GM19463 (cell line): Measurements from ENCODE around the gene TRAF4.
"Not testable (repeated sequence)": the region's sequence is repeated elsewhere in the genome, so short reads cannot be mapped to it uniquely, and the experiment has no call there.

Source experiments
- ATAC-seq: cut with Tn5 transposase; IDR thresholded peaks from one replicate; pipeline ENCODE4 v1.9.1; 2021; ENCODE audit warnings: mild to moderate bottlenecking, moderate library complexity; ENCODE audit not compliant: unreplicated experiment

Gene TRAF4

DNA sequence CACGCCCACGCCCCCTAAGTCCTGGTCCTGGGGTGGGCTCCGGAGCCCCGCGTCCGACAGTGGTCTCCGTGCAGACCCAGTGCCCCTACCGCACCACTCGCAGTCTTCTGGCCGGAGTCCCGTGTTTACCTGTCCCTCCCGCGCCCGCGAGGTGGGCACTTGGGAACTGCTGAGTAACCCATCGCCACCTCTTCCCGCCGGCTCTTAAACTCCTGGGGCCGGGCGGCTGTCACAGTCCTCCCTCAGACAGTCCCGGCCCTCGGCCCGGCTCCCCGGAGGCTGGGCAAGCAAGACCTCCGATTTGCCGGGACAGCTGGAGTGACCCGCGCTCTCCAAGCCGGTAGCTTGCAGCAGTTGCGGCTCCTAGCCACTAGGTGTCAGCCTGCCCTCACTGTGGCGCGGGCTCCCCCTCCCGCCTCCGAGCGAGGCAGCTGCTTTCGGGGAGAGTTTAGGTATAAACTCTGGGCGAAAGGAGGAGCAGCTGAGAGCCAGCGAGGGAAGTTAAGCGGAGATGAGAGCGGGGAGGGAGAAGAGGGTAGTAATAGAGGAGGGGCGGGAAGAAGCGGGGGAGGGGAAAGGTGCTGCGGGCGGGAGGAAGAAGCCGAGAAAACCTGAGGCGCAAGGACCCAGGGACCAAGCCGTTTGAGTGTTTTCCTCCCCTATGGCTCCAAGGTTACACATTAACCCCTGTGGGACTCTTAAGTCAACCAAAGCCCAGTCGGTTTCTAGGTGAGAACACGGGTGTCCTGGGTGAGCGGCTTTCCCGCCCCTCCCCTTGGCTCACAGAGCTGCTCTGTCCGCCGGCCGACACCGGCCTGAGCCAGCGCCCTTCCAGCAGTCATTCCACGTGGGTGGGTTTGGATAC is 17.0 kb upstream of the TRAF4 start:
- ATAC-seq: peak; percentile 35

DNA sequence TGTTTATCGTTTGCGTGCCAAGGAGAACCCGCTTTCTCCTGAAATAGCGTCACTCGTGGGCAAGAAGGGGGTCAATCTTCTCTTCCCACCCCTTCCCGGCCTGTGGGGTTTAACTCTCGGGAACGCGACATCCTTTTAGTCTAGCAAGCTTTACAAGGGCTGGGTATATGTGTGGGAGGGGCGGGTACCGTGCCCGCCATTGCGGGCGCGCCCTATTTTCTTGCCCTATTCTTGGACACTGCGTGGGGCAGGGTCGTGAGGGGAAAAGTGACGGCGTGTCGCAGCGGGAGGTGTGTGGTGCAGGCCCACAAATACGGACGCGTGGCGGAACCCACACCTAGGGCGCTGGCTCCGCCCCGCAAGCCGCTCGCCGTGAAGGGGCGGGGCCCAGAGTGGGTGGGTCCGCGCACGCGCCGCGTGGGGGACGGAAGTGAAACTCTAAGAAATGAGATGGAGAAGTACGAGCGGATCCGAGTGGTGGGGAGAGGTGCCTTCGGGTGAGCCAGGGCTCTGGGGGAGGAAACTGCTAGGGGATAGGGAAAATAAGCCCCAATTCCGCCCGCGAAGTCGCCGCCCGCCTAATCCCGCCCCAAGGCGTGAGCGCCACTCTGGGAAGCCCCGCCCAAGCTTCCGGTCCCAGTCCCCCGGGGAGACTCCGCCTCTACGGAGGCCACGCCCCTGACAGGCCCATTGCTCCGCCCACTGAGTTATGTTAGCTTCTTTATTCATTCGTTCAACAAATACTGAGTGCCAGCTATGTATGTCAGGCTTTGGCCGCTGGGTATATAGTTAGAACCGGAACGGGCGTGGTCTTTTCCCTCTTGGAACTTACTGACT is 15.2 kb upstream of the TRAF4 start, which contains the start of gene NEK8:
NEK8 (plus strand) TSS at position 425 of the 837 bp plus-strand sequence; CDS start at position 451, 26 bp downstream.
- peak; percentile 25 for ATAC-seq

DNA sequence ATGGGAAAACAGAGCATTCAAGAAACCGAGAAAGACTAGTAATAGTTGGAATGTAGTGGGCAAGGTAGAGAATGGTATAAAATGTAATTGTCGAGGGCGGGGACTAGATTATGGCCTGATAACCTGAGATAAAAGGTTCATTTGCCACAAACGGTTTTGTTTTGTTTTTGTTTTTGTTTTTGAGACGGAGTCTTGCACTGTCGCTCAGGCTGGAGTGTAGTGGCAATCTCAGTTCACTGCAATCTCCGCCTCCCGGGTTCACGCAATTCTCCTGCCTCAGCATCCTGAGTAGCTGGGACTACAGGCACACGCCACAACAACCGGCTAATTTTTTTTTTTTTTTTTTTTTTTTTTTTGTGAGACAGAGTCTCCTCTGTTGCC is 13.9 kb upstream of the TRAF4 start:
- no peak for ATAC-seq

- no peak for ATAC-seq
Observed at GRCh38 chr17:28733346-28733745, 10.5 kb upstream of the TRAF4 start.

- ATAC-seq: no peak
Observed at GRCh38 chr17:28734712-28735241, 9.0 kb upstream of the TRAF4 start.

GRCh38 chr17:28735242-28735722 is 8.5 kb upstream of the TRAF4 start:
- ATAC-seq: no peak

DNA sequence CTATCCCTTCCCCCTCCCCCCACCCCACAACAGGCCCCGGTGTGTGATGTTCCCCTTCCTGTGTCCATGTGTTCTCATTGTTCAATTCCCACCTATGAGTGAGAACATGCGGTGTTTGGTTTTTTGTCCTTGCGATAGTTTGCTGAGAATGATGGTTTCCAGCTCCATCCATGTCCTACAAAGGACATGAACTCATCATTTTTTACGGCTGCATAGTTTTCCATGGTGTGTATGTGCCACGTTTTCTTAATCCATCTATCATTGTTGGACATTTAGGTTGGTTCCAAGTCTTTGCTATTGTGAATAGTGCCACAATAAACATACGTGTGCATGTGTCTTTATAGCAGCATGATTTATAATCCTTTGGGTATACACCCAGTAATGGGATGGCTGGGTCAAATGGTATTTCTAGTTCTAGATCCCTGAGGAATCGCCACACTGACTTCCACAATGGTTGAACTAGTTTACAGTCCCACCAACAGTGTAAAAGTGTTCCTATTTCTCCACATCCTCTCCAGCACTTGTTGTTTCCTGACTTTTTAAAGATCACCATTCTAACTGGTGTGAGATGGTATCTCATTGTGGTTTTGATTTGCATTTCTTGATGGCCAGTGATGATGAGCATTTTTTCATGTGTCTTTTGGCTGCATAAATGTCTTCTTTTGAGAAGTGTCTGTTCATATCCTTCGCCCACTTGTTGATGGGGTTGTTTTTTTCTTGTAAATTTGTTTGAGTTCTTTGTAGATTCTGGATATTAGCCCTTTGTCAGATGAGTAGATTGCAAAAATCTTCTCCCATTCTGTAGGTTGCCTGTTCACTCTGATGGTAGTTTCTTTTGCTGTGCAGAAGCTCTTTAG is 7.7 kb upstream of the TRAF4 start:
- ATAC-seq: not testable (repeated sequence)

- no peak for ATAC-seq
Observed at GRCh38 chr17:28737316-28737715, 6.5 kb upstream of the TRAF4 start.

DNA sequence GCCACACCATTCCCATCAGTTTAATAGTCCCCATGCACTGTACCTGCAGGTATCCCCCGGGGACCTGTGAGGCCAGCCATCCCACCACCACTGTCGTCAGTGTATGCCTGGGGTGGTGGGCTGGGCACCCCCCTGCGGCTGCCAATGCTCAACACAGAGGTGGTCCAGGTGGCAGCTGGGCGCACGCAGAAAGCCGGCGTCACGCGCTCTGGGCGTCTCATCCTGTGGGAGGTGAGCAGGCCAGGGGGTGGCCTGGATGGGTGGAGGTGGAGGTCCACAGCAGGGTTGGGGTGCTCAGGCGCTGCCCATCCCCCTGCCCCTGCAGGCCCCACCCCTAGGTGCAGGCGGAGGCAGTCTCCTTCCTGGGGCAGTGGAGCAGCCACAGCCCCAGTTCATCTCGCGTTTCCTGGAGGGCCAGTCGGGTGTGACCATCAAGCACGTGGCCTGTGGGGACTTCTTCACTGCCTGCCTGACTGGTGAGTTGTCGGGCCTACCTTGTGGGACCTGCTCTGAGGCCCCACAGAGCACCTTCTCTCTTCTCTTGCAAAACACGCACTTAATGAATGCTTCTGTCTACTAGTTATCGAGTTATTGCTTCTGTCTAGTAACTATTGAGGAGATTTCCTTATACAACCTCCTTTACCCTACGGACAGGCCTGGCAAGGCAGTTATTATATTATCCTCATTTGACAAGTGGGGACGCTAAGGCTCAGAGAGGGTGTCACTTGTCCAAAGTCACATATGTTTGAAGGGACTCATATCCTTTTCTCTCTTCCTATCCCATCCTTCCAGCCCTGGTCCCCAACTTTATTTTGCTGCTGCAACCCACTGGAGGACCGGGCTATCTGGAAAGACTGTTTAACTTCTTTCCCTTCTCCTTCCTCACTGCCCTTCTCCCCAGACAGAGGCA is 5.8 kb upstream of the TRAF4 start:
- ATAC-seq: peak; percentile 57

DNA sequence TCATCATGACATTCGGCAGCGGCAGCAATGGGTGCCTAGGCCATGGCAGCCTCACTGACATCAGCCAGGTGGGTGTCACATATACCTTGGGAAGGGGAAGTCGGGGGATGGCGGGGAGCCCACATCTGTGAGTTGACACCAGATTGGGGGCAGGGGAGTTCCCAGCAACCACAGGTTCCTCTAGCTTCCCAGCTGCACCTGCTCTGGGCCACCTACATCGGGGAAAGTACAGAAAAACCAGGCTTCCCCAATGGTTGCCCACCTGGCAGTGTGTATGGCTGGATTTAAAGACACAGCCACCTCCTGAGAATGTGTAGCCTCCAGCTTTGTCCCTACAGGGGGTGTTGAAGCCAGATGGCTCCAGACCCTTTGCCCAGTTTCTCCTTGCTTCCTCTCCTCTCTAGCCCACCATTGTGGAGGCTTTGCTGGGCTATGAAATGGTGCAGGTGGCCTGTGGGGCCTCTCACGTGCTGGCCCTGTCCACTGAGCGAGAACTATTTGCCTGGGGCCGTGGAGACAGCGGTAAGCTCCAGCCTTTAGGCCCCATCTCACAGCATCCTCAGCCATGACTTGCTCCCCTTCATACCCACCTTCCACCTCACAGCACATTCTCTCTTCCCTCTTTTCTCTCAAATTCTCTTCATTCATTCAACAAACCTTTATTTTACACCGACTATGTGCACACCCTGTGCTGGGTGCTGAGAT is 5.0 kb upstream of the TRAF4 start:
- ATAC-seq: peak; percentile 32

DNA sequence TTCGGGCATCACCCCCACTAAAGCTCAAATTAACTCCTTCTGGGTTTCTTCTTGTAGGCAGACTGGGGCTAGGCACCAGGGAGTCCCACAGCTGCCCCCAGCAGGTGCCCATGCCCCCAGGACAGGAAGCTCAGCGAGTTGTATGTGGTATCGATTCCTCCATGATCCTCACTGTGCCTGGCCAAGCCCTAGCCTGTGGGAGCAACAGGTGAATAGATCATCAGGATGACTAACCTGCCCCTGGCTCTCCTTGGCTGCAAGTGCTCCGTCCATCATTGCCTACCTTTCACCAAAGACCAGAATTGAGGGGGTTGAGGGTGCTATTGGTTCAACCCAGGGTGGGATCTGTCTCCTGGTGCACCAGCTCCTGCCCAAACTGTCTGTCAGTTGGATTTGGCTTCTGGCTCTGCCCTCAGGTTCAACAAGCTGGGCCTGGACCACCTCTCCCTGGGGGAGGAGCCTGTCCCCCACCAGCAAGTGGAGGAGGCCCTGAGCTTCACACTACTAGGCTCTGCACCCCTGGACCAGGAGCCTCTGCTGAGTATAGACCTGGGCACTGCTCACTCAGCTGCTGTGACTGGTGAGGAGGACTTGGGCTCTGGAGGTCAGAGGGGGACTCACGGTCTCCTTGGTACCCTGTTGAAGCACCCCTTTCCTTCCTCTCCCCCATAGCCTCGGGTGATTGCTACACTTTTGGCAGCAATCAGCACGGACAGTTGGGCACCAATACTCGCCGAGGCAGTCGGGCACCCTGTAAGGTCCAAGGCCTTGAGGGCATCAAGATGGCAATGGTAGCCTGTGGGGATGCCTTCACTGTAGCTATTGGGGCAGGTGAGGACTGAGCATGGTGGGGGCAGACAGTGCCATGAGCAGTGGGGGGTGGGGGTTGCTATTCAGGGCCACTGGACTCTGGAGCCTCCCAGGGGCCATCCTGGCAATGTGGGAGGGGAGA is 3.1 kb upstream of the TRAF4 start:
- ATAC-seq: no peak

DNA sequence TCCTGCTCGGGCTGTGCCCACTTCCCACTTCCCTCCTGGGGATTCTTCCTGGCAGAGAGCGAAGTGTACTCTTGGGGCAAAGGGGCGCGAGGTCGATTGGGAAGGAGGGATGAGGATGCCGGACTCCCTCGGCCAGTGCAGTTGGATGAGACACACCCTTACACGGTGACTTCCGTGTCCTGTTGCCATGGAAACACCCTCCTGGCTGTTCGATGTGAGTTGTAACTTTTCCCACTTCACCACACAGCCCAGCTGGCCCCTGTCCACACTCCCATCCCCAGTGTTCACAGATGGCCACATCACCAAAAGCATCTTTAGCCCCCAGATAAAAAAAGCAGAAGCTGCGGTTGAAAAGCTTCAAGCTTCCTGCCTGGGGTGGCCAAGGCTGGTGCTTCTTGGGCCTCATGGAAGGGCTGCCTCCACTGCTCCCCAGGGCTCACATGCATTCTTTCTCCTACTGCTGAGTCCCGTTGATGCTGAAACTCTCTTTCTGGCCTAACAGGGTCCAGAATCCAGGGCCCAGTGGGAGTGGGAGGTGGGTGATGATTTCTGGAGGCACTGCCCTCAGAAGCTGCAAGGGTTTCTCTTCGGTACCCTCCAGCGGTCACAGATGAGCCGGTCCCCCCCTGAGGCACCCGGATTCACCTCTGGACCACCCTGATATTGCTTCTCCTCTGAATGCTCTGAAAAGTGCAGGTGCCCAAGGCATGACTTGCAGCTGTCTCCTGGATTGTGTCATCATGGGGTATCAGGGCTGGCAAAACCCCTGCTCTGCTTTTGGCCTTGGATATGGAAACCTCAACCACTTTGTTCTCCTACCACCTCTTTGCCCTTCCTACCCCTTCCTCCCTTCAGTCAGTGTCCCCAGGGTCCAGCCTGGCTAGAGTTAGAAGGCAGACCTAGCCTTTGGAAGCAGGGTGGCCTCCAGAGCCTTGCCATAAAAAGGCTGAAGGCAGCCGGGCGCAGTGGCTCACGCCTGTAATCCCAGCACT is 2.2 kb upstream of the TRAF4 start:
- no peak for ATAC-seq

DNA sequence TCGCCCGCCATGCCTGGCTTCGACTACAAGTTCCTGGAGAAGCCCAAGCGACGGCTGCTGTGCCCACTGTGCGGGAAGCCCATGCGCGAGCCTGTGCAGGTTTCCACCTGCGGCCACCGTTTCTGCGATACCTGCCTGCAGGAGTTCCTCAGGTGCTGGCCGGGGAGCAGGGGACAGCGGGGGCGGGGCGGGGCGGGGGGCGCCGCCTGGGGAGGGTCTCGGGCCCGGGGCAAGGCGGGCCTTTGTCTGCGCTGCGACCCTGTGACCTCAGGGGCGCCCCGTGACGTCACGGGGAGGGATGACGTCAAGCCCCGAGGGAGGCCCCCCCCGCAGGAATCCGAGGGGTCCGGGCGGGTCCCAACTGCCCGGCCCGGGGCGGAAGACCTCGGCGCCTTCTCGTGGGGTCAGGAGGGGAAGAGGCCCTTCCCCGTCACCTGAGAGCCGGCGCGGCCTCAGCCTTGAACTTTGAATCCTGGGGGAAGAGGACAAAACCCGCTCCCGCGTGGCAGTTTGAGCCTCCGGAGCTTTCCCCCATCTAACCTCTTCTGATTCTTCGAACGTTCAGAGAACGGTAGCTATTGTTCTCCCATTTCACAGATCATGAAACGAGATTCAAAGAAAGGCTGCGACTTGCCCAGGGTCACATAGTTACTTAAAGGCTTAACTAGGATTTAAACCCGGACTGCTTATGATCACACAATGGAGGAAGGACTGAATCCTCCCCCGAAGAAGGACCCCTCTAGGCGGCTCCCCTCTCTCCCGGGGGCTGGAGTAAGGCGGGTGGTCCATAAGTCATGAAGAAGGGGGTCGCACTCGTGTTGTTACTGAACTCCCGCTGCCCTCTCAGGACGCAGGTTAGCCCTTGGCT is 527 bp downstream of the TRAF4 start:
- no peak for ATAC-seq

DNA sequence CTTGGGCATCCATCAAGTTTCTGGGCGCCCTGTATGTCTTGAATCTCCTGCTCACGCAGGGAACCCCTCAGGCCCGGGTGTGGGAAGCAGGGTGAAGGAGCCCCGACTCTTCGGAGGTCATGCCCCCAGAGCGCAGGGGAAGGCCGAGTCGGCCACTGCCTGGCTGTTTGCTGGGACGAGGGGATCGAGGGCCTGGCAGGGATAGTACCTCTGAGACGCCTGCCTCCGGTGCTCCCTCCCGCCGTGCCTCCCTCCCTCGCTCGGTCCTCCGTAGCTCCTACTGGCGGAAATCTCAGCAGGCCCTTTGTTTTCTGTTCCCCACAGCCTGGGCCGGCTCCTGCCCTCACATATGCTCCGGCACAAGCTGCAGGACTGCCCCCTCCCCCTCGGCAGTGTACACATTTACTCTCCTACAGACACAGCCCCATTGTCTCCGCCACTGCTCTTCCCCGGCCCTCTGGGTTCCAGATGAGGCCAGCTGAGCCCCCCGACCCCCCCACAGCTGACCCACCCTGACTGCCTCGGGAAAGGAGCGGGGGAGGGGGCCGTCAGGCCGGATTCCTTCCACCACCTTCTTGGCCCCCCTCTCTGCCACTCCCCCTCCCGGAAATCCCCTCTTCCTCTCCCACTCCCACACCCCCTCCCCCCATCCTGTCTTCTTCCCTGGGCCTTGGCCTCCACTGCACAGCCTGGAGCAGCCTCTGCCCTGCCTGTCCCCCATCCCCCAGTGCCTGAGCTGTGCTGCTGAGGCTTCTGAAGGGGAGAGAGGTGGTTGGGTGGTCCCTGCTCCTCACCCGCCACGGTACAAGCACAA is 1.4 kb downstream of the TRAF4 start:
- no peak for ATAC-seq
